IPS-15b (cell line): ENCODE measurements around the gene UGT1A6.
"Not testable (repeated sequence)": the region's sequence is repeated elsewhere in the genome, so short reads cannot be mapped to it uniquely, and the experiment has no call there.

ENCODE experiments used
- H3K27me3 ChIP-seq: one replicate; pipeline ENCODE4 v1.6.1; 2013; ENCODE audit warnings: low read length; ENCODE audit not compliant: control insufficient read depth, insufficient read depth
- H3K36me3 ChIP-seq: one replicate; pipeline ENCODE4 v1.6.1; 2013; ENCODE audit warnings: low read length; ENCODE audit not compliant: control insufficient read depth, insufficient read depth
- H3K4me1 ChIP-seq: one replicate; pipeline ENCODE4 v1.6.1; 2013; ENCODE audit warnings: mild to moderate bottlenecking, low read length; ENCODE audit not compliant: control insufficient read depth, insufficient read depth
- H3K4me3 ChIP-seq: one replicate; pipeline ENCODE4 v1.5.1; 2013; ENCODE audit warnings: low read depth, low read length
- H3K9ac ChIP-seq: one replicate; pipeline ENCODE4 v1.6.1; 2013; ENCODE audit warnings: low read depth, mild to moderate bottlenecking, low read length
- H3K9me3 ChIP-seq: one replicate; pipeline ENCODE4 v1.6.1; 2013; ENCODE audit warnings: mild to moderate bottlenecking, low read length; ENCODE audit not compliant: control insufficient read depth, insufficient read depth

UGT1A6 gene

GRCh38 chr2:233692648-233693047 lies at the start of gene UGT1A6:
UGT1A6 (plus strand) TSS chr2:233692890; CDS start chr2:233693005, 115 bp downstream.
- Histone ChIP-seq H3K9ac (no peak within 1 kb of the TSS), H3K4me1 (peaks cover 7% of the 10 kb centered on the region), H3K9me3 (no peaks in the 10 kb centered on the region), H3K4me3 (no peak within 1 kb of the TSS), H3K27me3 (no peaks in the 10 kb centered on the region), H3K36me3 (no peaks in the 10 kb centered on the region)

GRCh38 chr2:233643128-233643527 lies 49.6 kb upstream of the UGT1A6 start:
- no peaks in the 10 kb centered on the region for H3K27me3 ChIP-seq
- H3K4me1 ChIP-seq, result no peaks in the 10 kb centered on the region
- H3K9me3 ChIP-seq, result peaks cover 4% of the 10 kb centered on the region
- no peak overlapping the region for H3K9ac ChIP-seq
- H3K36me3 ChIP-seq, result no peaks in the 10 kb centered on the region
- no peak overlapping the region for H3K4me3 ChIP-seq

- not testable (repeated sequence) for H3K4me1 ChIP-seq, H3K36me3 ChIP-seq, H3K9me3 ChIP-seq, H3K9ac ChIP-seq, H3K27me3 ChIP-seq, H3K4me3 ChIP-seq
These were observed 46.7 kb upstream of the UGT1A6 start for GRCh38 chr2:233646033-233646432.

- Histone ChIP-seq H3K9ac (no peak overlapping the region), H3K4me3 (no peak overlapping the region), H3K4me1 (no peaks in the 10 kb centered on the region), H3K36me3 (no peaks in the 10 kb centered on the region), H3K9me3 (peaks cover under 1% of the 10 kb centered on the region), H3K27me3 (no peaks in the 10 kb centered on the region)
These were observed 41.7 kb upstream of the UGT1A6 start for GRCh38 chr2:233650981-233651380.

GRCh38 chr2:233651430-233651829 lies 41.3 kb upstream of the UGT1A6 start:
- no peaks in the 10 kb centered on the region for H3K36me3 ChIP-seq
- H3K4me3 ChIP-seq, result no peak overlapping the region
- no peak overlapping the region for H3K9ac ChIP-seq
- no peaks in the 10 kb centered on the region for H3K4me1 ChIP-seq
- no peaks in the 10 kb centered on the region for H3K27me3 ChIP-seq
- no peaks in the 10 kb centered on the region for H3K9me3 ChIP-seq

- Histone ChIP-seq H3K9me3 (no peaks in the 10 kb centered on the region), H3K4me1 (no peaks in the 10 kb centered on the region), H3K9ac (no peak overlapping the region), H3K4me3 (no peak overlapping the region), H3K27me3 (no peaks in the 10 kb centered on the region), H3K36me3 (no peaks in the 10 kb centered on the region)
These were observed 38.2 kb upstream of the UGT1A6 start for GRCh38 chr2:233654501-233654900.

- Histone ChIP-seq H3K9ac (no peak overlapping the region), H3K27me3 (no peaks in the 10 kb centered on the region), H3K4me1 (no peaks in the 10 kb centered on the region), H3K4me3 (no peak overlapping the region), H3K9me3 (no peaks in the 10 kb centered on the region), H3K36me3 (no peaks in the 10 kb centered on the region)
These were observed 37.6 kb upstream of the UGT1A6 start for GRCh38 chr2:233655043-233655442.

- not testable (repeated sequence) for H3K36me3 ChIP-seq, H3K4me1 ChIP-seq, H3K4me3 ChIP-seq, H3K27me3 ChIP-seq, H3K9ac ChIP-seq, H3K9me3 ChIP-seq
These were observed 36.7 kb upstream of the UGT1A6 start for GRCh38 chr2:233655943-233656342.

GRCh38 chr2:233656443-233656842 lies 36.2 kb upstream of the UGT1A6 start:
- H3K27me3 ChIP-seq, result no peaks in the 10 kb centered on the region
- no peak overlapping the region for H3K4me3 ChIP-seq
- H3K9ac ChIP-seq, result no peak overlapping the region

GRCh38 chr2:233658610-233659009 lies 34.1 kb upstream of the UGT1A6 start:
- no peak overlapping the region for H3K4me3 ChIP-seq
- no peak overlapping the region for H3K9ac ChIP-seq
- no peaks in the 10 kb centered on the region for H3K36me3 ChIP-seq
- no peaks in the 10 kb centered on the region for H3K27me3 ChIP-seq
- no peaks in the 10 kb centered on the region for H3K4me1 ChIP-seq
- H3K9me3 ChIP-seq, result no peaks in the 10 kb centered on the region

More at GRCh38 chr2:233656443-233656842, 36.2 kb upstream of the UGT1A6 start:
- Histone ChIP-seq H3K36me3 (no peaks in the 10 kb centered on the region), H3K4me1 (no peaks in the 10 kb centered on the region), H3K9me3 (no peaks in the 10 kb centered on the region)

GRCh38 chr2:233663911-233664310 lies 28.8 kb upstream of the UGT1A6 start:
- Histone ChIP-seq H3K9me3 (no peaks in the 10 kb centered on the region), H3K9ac (no peak overlapping the region), H3K27me3 (no peaks in the 10 kb centered on the region), H3K4me3 (no peak overlapping the region), H3K4me1 (no peaks in the 10 kb centered on the region), H3K36me3 (no peaks in the 10 kb centered on the region)

- Histone ChIP-seq H3K9me3 (no peaks in the 10 kb centered on the region), H3K9ac (no peak overlapping the region), H3K27me3 (no peaks in the 10 kb centered on the region), H3K4me3 (no peak overlapping the region), H3K36me3 (no peaks in the 10 kb centered on the region), H3K4me1 (no peaks in the 10 kb centered on the region)
These were observed 24.0 kb upstream of the UGT1A6 start for GRCh38 chr2:233668605-233669260.
